Measurements from ENCODE around the gene IL4R.
"Not testable (repeated sequence)": the region's sequence is repeated elsewhere in the genome, so short reads cannot be mapped to it uniquely, and the experiment has no call there.

The IL4R gene

DNA sequence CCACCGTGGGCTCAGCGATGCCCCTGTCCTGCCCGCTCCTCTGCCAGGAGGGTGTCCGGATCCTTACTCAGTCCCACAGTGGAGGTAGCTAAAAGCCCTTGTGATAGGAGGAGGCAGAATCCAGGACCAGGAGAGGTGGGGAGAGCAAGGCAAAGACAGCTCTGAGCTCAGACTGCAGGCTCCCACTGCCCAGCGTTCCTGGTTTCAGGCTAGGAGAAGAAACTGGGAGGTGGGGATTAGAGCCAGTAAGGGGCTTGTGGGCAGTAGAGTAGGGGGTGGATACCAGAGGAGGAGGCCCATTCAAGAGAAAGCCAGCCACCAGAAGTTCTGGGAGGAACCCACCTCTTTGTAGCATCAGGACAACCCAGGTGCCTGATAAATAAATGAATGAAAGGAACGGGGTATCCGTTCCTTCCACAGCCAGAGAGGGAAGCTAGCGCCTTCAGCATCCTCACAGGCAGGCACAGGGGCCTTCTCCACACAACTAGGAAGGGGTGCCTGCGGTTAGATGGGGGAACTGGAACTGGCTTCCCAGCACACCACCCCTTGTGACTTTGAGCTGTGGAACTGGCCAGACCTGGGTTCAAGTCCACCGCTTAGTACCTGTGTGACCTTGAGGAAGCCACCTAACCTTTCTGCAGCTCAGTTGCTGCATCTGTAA lies 90.5 kb downstream of the IL4R start:
- DNase-seq (ENCODE audit: low spot score) = no peak

DNA sequence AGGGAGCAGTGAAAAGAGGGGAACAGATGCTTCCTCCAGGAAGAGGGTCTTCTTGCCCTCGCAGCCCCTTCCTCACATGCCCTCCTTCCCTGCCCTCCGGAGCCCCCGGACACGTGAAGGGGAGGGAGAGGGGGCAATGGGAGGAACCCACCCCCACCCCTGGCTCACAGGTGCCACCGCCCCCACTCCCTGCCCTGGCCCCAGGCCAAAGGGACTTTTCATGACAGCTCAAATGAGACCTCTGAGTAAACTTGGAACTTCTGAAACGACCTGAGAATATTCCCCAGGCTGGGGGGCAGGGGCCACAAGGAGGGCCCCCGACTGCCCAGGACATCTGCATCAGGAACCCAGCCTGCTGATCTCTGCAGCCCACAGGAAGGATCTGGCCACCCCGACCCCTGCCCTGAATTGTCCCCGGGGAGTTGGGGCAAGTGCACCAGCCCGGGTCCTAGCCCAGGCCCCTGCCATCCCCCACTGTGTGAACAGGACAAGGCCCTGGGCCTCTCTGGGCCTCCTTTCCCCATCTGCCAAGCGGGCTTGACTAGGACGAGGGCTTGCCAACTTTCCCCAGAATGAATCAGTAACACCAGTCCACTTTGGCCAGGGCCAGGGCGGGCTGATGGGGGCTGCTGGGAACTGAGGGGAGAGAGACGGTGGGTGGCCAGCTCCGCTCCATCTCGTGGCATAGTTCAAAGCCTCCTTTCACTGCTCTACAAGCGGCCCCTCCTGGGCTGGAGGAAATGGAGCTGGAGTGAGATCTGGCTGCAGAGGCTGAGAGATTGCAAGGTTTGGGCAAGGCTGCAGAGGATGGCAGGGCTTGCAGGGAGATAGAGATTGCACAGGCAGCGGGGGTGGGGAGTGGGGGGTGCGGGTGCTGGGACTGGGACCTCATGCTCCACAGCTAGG lies 92.0 kb downstream of the IL4R start:
- DNase-seq (ENCODE audit: low spot score) = no peak

- DNase-seq (ENCODE audit: low spot score) = no peak
These were observed 92.8 kb downstream of the IL4R start for GRCh38 chr16:27406511-27407128.

- DNase-seq (ENCODE audit: low spot score) = peak; percentile 20
These were observed 93.4 kb downstream of the IL4R start for GRCh38 chr16:27407133-27407532.

DNA sequence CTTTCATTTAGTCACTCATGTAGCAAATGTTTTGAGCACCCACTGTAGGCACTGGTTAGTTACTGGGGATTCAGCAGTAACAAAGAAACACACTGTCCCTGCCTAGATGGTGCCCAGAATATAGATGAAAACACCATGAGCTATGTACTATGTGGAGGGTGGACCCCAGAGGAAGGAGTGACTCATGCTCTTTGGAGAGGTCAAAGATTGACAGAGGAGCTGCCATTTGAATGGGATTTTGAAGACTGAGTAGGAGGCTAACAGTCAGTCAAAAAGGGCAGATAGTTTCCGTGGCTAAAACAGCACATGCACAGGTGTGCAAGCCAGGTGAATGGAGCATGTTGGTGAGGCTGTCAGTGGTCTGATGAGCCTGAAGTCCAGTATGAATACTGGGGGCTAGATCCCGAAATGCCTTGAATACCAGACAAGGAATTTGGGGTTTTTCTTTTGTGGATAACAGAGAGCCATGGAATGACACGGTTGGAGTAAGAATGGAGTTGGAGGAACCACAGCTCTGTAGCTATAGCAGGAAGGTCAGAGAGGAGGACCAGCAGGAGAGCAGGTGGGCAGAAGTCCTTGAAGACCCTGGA lies 94.3 kb downstream of the IL4R start:
- peak; percentile 76 for DNase-seq (ENCODE audit: low spot score)

DNA sequence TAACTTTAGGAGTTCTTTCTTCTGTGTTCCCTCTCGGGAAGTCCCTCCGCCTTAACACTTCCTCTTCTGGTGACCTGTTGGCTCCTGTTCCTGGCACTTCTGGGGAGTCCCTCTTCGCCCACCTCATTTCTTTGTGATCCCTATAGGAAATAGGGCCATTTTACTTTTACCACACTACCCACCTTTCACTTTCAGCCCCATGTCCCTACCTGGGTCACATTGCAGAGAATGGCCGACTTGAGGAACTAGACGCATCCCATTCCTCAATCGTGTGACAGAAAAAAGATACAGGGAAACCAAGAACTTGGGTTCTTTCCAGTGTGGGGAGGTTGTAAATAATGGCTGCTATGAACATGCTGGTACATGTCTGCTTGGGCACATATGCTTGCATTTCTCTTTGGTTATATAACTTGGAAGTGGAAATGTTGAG lies 94.8 kb downstream of the IL4R start:
- DNase-seq (ENCODE audit: low spot score) = no peak

- not testable (repeated sequence) for DNase-seq (ENCODE audit: low spot score)
These were observed 96.2 kb downstream of the IL4R start for GRCh38 chr16:27409958-27410357.

- DNase-seq (ENCODE audit: low spot score) = no peak
These were observed 97.0 kb downstream of the IL4R start for GRCh38 chr16:27410761-27411160.

DNA sequence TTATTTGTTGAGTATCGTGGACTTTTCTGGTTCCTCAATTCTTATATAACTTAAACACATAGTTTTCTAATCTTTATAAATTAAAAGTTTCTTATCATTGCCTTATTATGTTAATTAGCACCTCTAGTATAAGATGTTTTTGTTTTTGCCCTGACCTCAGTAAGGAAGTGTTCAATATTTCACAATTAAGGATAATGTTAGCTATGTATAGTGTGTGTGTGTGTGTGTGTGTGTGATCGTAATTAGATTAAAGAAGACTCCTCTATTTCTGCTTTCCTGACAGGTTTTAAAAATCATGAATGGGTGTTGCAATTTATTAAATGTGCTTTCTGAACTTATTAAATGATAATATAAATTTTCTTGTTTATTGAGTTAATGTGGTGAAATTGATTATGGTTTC lies 100.2 kb downstream of the IL4R start:
- DNase-seq (ENCODE audit: low spot score) = no peak
